Panc1 (cell line): ENCODE data around the gene NEO1. TPM values are rescaled to one million over a fixed set of nuclear protein-coding genes. Genes with fewer than 3 reads are reported as not detected.

Experiments
- ATAC-seq: fragments of 200-7000 bp; cut with Tn5 transposase; 2 replicates; pipeline ENCODE4 v1.9.1; 2020; ENCODE audit warnings: mild to moderate bottlenecking, moderate library complexity
- BruUV-seq: library from RNA; stranded (reverse); fragments of 400-500 nt; replicated peaks from 2 replicates; lab custom pipeline; 2021; lab: Mats Ljungman, UMichigan
- CTCF ChIA-PET: fragments of 300-600 bp; sonication (Branson Sonifier 250); formaldehyde crosslinking; loops from one replicate; lab custom pipeline; 2022; ENCODE audit warnings: antibody characterized with exemption; lab: Charles Lee
- POLR2A ChIA-PET: fragments of 300-600 bp; sonication (Branson Sonifier 250); formaldehyde crosslinking; loops from one replicate; lab custom pipeline; 2022; ENCODE audit warnings: antibody characterized with exemption; lab: Charles Lee
- DNase-seq: peaks from one replicate; pipeline ENCODE4 v3.0.0-alpha.2; 2010; ENCODE audit warnings: low read depth, low spot score
- H3K27ac ChIP-seq: 2 replicates; pipeline ENCODE4 v1.5.1; 2011; ENCODE audit warnings: mild to moderate bottlenecking, low read length, inconsistent platforms
- H3K27me3 ChIP-seq: fragments of 200-500 bp; sonication (Bioruptor generic); 2 replicates; pipeline ENCODE4 v1.6.0; 2014; ENCODE audit warnings: low read length, inconsistent platforms; ENCODE audit not compliant: control insufficient read depth, insufficient read depth
- H3K36me3 ChIP-seq: fragments of 200-500 bp; sonication (Bioruptor generic); 2 replicates; pipeline ENCODE4 v1.5.1; 2014; ENCODE audit warnings: inconsistent platforms, mild to moderate bottlenecking, low read length, moderate library complexity; ENCODE audit not compliant: control insufficient read depth, insufficient read depth
- H3K4me1 ChIP-seq: 2 replicates; pipeline ENCODE4 v1.5.1; 2011; ENCODE audit warnings: inconsistent platforms, mild to moderate bottlenecking, low read length, moderate library complexity; ENCODE audit not compliant: control insufficient read depth, insufficient read depth
- H3K4me3 ChIP-seq, 2 experiments: 2 replicates each; pipeline ENCODE4 v1.5.1; 2011 to 2012; ENCODE audit warnings: low read depth in 2 of 2, low read length in 2 of 2, mild to moderate bottlenecking in 2 of 2, inconsistent platforms in 1 of 2, moderate library complexity in 1 of 2
- H3K9me3 ChIP-seq: fragments of 200-500 bp; sonication (Bioruptor generic); 2 replicates; pipeline ENCODE4 v1.5.1; 2014; ENCODE audit warnings: low read depth, mild to moderate bottlenecking, inconsistent platforms, low read length, moderate library complexity; ENCODE audit not compliant: control insufficient read depth, insufficient read depth
- POLR2AphosphoS5 ChIP-seq: IDR thresholded peaks from 2 replicates; pipeline ENCODE4 v1.6.1; 2012; ENCODE audit warnings: mild to moderate bottlenecking, low read depth, low read length, moderate library complexity
- REST ChIP-seq, 2 experiments: IDR thresholded peaks; 2 replicates each; pipeline ENCODE4 v1.6.1; 2011 to 2012; ENCODE audit warnings: low read depth in 2 of 2, control low read depth in 1 of 2, low read length in 1 of 2, mild to moderate bottlenecking in 1 of 2, moderate library complexity in 1 of 2; ENCODE audit not compliant: insufficient read depth in 1 of 2
- SIN3A ChIP-seq: IDR thresholded peaks from 2 replicates; pipeline ENCODE4 v1.6.1; 2012; ENCODE audit warnings: low read depth, mild to moderate bottlenecking, low read length, moderate library complexity, borderline replicate concordance; ENCODE audit not compliant: insufficient read depth
- TCF7L2 ChIP-seq: IDR thresholded peaks from 2 replicates; pipeline ENCODE4 v1.6.1; 2011; ENCODE audit warnings: mild to moderate bottlenecking, low read depth, low read length, inconsistent platforms
- in situ Hi-C: cut with HindIII; loops from 2 replicates; pipeline ENCODE4 v1.10.0; 2016; ENCODE audit warnings: low sequenced_read_pairs, low pct_unique_long_range_greater_than_20kb
- intact Hi-C: fragments of 100-400 bp; cut with micrococcal nuclease; formaldehyde crosslinking; loops from one replicate; pipeline ENCODE4 v1.10.0; 2022; ENCODE audit not compliant: unreplicated experiment
- total RNA-seq: library from RNA; stranded (reverse); gene quantifications from one replicate; pipeline ENCODE4 v1.2.1, GENCODE V29; 2021; ENCODE audit not compliant: unreplicated experiment
- TF ChIP-seq, protein P1 (sequence below): fragments of 450-650 bp; IDR thresholded peaks from 2 replicates; pipeline ENCODE4 v1.5.1; 2017; ENCODE audit warnings: mild to moderate bottlenecking

Gene NEO1
- total RNA-seq, 1 experiment from 2014 or later, result 7.5 TPM

- intact Hi-C loops (no loop called here), in situ Hi-C loops (no loop called here)
- TF ChIP-seq TCF7L2, result no peak
- TF ChIP-seq, protein P1, sequence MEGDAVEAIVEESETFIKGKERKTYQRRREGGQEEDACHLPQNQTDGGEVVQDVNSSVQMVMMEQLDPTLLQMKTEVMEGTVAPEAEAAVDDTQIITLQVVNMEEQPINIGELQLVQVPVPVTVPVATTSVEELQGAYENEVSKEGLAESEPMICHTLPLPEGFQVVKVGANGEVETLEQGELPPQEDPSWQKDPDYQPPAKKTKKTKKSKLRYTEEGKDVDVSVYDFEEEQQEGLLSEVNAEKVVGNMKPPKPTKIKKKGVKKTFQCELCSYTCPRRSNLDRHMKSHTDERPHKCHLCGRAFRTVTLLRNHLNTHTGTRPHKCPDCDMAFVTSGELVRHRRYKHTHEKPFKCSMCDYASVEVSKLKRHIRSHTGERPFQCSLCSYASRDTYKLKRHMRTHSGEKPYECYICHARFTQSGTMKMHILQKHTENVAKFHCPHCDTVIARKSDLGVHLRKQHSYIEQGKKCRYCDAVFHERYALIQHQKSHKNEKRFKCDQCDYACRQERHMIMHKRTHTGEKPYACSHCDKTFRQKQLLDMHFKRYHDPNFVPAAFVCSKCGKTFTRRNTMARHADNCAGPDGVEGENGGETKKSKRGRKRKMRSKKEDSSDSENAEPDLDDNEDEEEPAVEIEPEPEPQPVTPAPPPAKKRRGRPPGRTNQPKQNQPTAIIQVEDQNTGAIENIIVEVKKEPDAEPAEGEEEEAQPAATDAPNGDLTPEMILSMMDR, result no peak
- no peak for TF ChIP-seq POLR2AphosphoS5
- no peak for TF ChIP-seq REST (IDR thresholded peaks at IDR 0.05; ENCODE audit: insufficient read depth in 1 of 2, low read depth in 2 of 2, low read length in 1 of 2)
- TF ChIP-seq SIN3A, result no peak
- ChIA-PET POLR2A (interaction anchor here (0.9 kb wide), 1 partner anchor 264 kb away, joined by 5 read pairs; no protein-coding TSS in a partner anchor), CTCF (no interaction called here)
- Histone ChIP-seq H3K36me3 (no peaks in the 10 kb centered on the region), H3K4me3 (no peak overlapping the region), H3K27ac (no peak overlapping the region), H3K9me3 (no peaks in the 10 kb centered on the region), H3K4me1 (no peaks in the 10 kb centered on the region), H3K27me3 (no peaks in the 10 kb centered on the region)
- ATAC-seq, result no peak
- BruUV-seq, result no TSS peak
- no peak for DNase-seq
Measured at GRCh38 chr15:73338606-73339374, 286.5 kb downstream of the NEO1 start.

GRCh38 chr15:73340502-73341192 is 288.4 kb downstream of the NEO1 start:
- no TSS peak for BruUV-seq
- intact Hi-C loops (no loop called here), in situ Hi-C loops (no loop called here)

More at GRCh38 chr15:73340502-73341192, 288.4 kb downstream of the NEO1 start:
- Histone ChIP-seq H3K4me1 (no peaks in the 10 kb centered on the region), H3K27me3 (no peaks in the 10 kb centered on the region), H3K4me3 (no peak overlapping the region), H3K36me3 (no peaks in the 10 kb centered on the region), H3K9me3 (no peaks in the 10 kb centered on the region), H3K27ac (no peak overlapping the region)
- no peak for TF ChIP-seq SIN3A
- no peak for TF ChIP-seq POLR2AphosphoS5
- no peak for TF ChIP-seq REST (IDR thresholded peaks at IDR 0.05; ENCODE audit: insufficient read depth in 1 of 2, low read depth in 2 of 2, low read length in 1 of 2)
- no peak for ATAC-seq
- DNase-seq, result no peak
- CTCF ChIA-PET, result no interaction called here
- POLR2A ChIA-PET, result no interaction called here
